K562 (cell line): ENCODE data around the gene CHSY3.

Experiments
- BRD4 ChIP-seq: fragments of 200-600 bp; sonication (generic); IDR thresholded peaks from 2 replicates; pipeline ENCODE4 v1.6.1; 2017; ENCODE audit warnings: inconsistent platforms
- CBFB ChIP-seq: sonication (generic); formaldehyde crosslinking; IDR thresholded peaks from 2 replicates; pipeline ENCODE4 v1.4.0; 2020; ENCODE audit warnings: mild to moderate bottlenecking, missing genetic modification reagents
- CHD4 ChIP-seq: fragments of 200-600 bp; sonication (generic); IDR thresholded peaks from 3 replicates; pipeline ENCODE4 v1.6.1; 2012; ENCODE audit warnings: low read depth, mild to moderate bottlenecking, mixed read lengths, low read length, inconsistent platforms; ENCODE audit not compliant: insufficient read depth, insufficient replicate concordance, poor library complexity, severe bottlenecking
- ERF ChIP-seq: fragments of 450-650 bp; formaldehyde crosslinking; IDR thresholded peaks from 2 replicates; pipeline ENCODE4 v1.4.0; 2020; ENCODE audit warnings: mild to moderate bottlenecking, mixed read lengths
- MTA2 ChIP-seq: fragments of 450-650 bp; IDR thresholded peaks from 2 replicates; pipeline ENCODE4 v1.6.1; 2016; ENCODE audit warnings: low read depth
- SMAD1 ChIP-seq: fragments of 150-350 bp; IDR thresholded peaks from 2 replicates; pipeline ENCODE4 v1.6.1; 2014; ENCODE audit warnings: low read length, low read depth; ENCODE audit not compliant: partially characterized antibody
- USF2 ChIP-seq: sonication (generic); formaldehyde crosslinking; IDR thresholded peaks from 2 replicates; pipeline ENCODE4 v1.5.0; 2020; ENCODE audit warnings: missing genetic modification reagents
- ZNF232 ChIP-seq: sonication (generic); formaldehyde crosslinking; IDR thresholded peaks from 2 replicates; pipeline ENCODE4 v1.8.0; 2022; ENCODE audit warnings: mild to moderate bottlenecking, missing genetic modification reagents

GRCh38 chr5:130066644-130067043 lies 162.4 kb downstream of the CHSY3 start:
- no peak for TF ChIP-seq SMAD1
- no peak for TF ChIP-seq ZNF232 (CRISPR knock-in tag)
- no peak for TF ChIP-seq USF2 (CRISPR knock-in tag)
- no peak for TF ChIP-seq CBFB
- TF ChIP-seq BRD4: no peak
- TF ChIP-seq CHD4: no peak
- TF ChIP-seq MTA2: no peak
- no peak for TF ChIP-seq ERF
